Karpas-422 (cell line): ENCODE measurements around the gene SLC35B4. TPM values are rescaled to one million over a fixed set of nuclear protein-coding genes. Genes with fewer than 3 reads are reported as not detected.

Experiments used
- DNase-seq: peaks from one replicate; pipeline ENCODE4 v3.0.0-alpha.2; 2015
- H2AFZ ChIP-seq: fragments of 200-600 bp; sonication (generic); 2 replicates; pipeline ENCODE4 v1.6.1; 2014; ENCODE audit warnings: antibody characterized with exemption, low read length, mixed read lengths
- H3K27ac ChIP-seq: fragments of 200-600 bp; sonication (generic); 2 replicates; pipeline ENCODE4 v1.5.1; 2014; ENCODE audit warnings: mild to moderate bottlenecking, low read length, moderate library complexity
- H3K27me3 ChIP-seq: fragments of 200-600 bp; sonication (generic); 2 replicates; pipeline ENCODE4 v1.6.1; 2014; ENCODE audit warnings: low read length, mixed read lengths
- H3K36me3 ChIP-seq: fragments of 200-600 bp; sonication (generic); 2 replicates; pipeline ENCODE4 v1.6.1; 2014; ENCODE audit warnings: low read length, mixed read lengths; ENCODE audit not compliant: insufficient read depth
- H3K4me1 ChIP-seq: fragments of 200-600 bp; sonication (generic); 2 replicates; pipeline ENCODE4 v1.6.1; 2014; ENCODE audit warnings: mild to moderate bottlenecking, low read length, mixed read lengths
- H3K4me2 ChIP-seq: fragments of 200-600 bp; sonication (generic); 2 replicates; pipeline ENCODE4 v1.6.1; 2014; ENCODE audit warnings: low read length, low read depth, mild to moderate bottlenecking; ENCODE audit not compliant: poor library complexity, severe bottlenecking
- H3K4me3 ChIP-seq: fragments of 200-600 bp; sonication (generic); 2 replicates; pipeline ENCODE4 v1.5.1; 2014; ENCODE audit warnings: mild to moderate bottlenecking, antibody characterized with exemption, low read length, mixed read lengths
- H3K79me2 ChIP-seq: fragments of 200-600 bp; sonication (generic); 2 replicates; pipeline ENCODE4 v1.6.1; 2014; ENCODE audit warnings: mild to moderate bottlenecking, low read length, mixed read lengths
- H3K9ac ChIP-seq: fragments of 200-600 bp; sonication (generic); 2 replicates; pipeline ENCODE4 v1.6.0; 2014; ENCODE audit warnings: low read length
- H3K9me2 ChIP-seq: fragments of 200-600 bp; sonication (generic), shearing (Covaris generic); replicated peaks from 2 replicates; pipeline ENCODE4 v1.6.0; 2014; ENCODE audit warnings: mild to moderate bottlenecking, low read length, moderate library complexity; ENCODE audit not compliant: insufficient read depth
- H3K9me3 ChIP-seq: fragments of 300-700, 200-600 bp; sonication (generic); 2 replicates; pipeline ENCODE4 v1.6.1; 2014; ENCODE audit warnings: low read length, mixed read lengths
- H4K20me1 ChIP-seq: fragments of 200-600 bp; sonication (generic); 2 replicates; pipeline ENCODE4 v1.6.1; 2014; ENCODE audit warnings: mild to moderate bottlenecking, antibody characterized with exemption, low read length, low read depth; ENCODE audit not compliant: insufficient read depth
- total RNA-seq: library from RNA; depleted of rRNA; stranded (reverse); fragments of >200 nt; shearing (Covaris generic); gene quantifications from 2 replicates; pipeline ENCODE4 v1.2.3, GENCODE V29; 2014; ENCODE audit warnings: low replicate concordance

The SLC35B4 gene
- total RNA-seq, 1 experiment from 2014 or later: 15.7 TPM

DNA sequence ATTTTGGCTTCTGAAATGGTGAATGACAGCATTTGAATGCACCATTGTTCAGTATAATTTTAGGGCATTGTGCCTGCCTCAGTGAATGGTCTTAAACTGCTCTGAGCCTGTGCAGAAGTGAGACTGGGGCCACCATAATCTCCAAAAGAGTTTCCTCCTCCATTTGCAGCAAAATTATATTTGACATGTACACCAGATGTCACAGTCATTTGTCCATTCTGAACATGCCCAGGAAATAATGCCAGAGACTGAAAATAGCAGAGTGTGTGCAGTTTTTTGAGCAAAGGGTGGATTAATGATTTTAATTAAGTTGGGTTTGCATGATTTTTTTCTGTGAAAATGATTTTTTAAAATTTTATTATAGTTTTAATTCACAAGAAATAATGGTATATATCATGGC is 26.4 kb upstream of the SLC35B4 start:
- Histone ChIP-seq H3K36me3 (no peaks in the 10 kb centered on the region), H2AFZ (no peak overlapping the region), H3K9me3 (no peaks in the 10 kb centered on the region), H3K4me1 (no peaks in the 10 kb centered on the region), H3K9me2 (no peaks in the 10 kb centered on the region), H3K27ac (no peak overlapping the region), H4K20me1 (no peaks in the 10 kb centered on the region), H3K4me2 (no peak overlapping the region), H3K4me3 (no peak overlapping the region), H3K9ac (no peak overlapping the region), H3K27me3 (no peaks in the 10 kb centered on the region), H3K79me2 (no peaks in the 10 kb centered on the region)
- no peak for DNase-seq

DNA sequence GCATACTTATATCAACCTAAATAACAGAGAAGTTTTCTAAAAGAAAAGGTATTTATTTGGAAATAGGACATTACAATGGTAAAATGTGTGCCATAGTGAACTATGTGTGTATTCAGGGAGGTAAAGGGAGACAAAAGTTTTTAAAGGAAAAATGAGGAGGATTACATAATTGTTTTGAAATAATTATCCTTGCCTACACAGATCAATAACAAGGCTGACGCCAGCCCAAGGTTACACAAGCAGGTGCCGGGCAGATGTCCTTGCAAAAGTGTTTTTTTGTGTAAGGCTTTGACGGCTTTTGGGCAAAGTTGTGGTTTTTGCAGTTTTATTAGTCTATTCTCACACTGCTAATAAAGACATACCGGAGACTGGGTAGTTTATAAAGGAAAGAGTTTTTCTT is 22.7 kb upstream of the SLC35B4 start:
- no peak for DNase-seq
- H3K36me3 ChIP-seq: no peaks in the 10 kb centered on the region
- H3K4me3 ChIP-seq: no peak overlapping the region
- no peaks in the 10 kb centered on the region for H3K9me3 ChIP-seq
- no peak overlapping the region for H3K4me2 ChIP-seq
- no peaks in the 10 kb centered on the region for H3K79me2 ChIP-seq
- H3K27ac ChIP-seq: no peak overlapping the region
- H3K27me3 ChIP-seq: no peaks in the 10 kb centered on the region
- H3K9ac ChIP-seq: no peak overlapping the region
- no peaks in the 10 kb centered on the region for H4K20me1 ChIP-seq
- no peak overlapping the region for H2AFZ ChIP-seq
- H3K9me2 ChIP-seq: no peaks in the 10 kb centered on the region
- H3K4me1 ChIP-seq: no peaks in the 10 kb centered on the region

DNA sequence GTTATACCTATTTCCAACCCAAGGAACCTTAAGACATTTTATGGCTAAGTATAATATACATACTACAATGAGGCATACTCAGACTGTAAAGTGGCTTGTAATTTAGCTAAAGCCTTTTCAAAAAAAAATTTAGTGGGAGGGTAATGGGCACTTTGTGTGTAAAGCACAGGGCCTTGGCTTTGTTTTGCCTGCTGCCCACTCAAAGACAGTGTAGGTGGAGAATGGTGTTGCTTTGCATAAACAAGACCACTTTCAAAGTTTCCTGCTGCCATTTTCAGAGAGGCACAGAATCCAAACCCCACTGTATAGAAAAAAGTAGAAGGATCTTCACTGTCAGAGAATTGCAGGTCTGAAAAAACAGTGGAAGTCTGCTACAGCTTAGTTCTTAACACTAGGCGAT is 21.2 kb upstream of the SLC35B4 start:
- Histone ChIP-seq H3K4me1 (no peaks in the 10 kb centered on the region), H3K9me3 (no peaks in the 10 kb centered on the region), H3K4me2 (no peak overlapping the region), H3K27me3 (no peaks in the 10 kb centered on the region), H3K79me2 (no peaks in the 10 kb centered on the region), H3K9me2 (no peaks in the 10 kb centered on the region), H3K9ac (no peak overlapping the region), H2AFZ (no peak overlapping the region), H3K27ac (no peak overlapping the region), H3K36me3 (no peaks in the 10 kb centered on the region), H4K20me1 (no peaks in the 10 kb centered on the region), H3K4me3 (no peak overlapping the region)
- DNase-seq: no peak

DNA sequence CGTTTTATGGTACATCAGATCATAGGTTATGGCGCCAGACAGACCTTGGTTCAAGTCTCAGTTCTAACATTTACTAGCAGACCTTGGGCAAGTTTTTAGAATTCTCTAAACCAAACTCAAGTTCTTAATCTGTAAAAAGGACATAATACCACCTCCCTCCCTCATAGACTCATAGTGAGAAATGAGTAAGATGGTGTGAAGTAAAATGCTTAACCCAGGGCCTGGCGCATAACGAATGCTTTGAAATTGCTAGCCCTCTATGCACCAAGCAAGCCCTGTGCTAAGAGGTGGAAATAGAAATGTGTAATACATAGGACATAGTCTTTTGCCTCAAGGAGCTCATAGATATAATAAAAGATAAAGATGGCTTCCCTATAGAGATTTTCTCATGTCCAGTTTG is 17.7 kb upstream of the SLC35B4 start:
- Histone ChIP-seq H4K20me1 (no peaks in the 10 kb centered on the region), H3K36me3 (no peaks in the 10 kb centered on the region), H3K4me2 (no peak overlapping the region), H3K9me3 (no peaks in the 10 kb centered on the region), H3K79me2 (no peaks in the 10 kb centered on the region), H2AFZ (no peak overlapping the region), H3K9ac (no peak overlapping the region), H3K9me2 (no peaks in the 10 kb centered on the region), H3K4me3 (no peak overlapping the region), H3K27ac (no peak overlapping the region), H3K4me1 (no peaks in the 10 kb centered on the region), H3K27me3 (no peaks in the 10 kb centered on the region)
- no peak for DNase-seq

DNA sequence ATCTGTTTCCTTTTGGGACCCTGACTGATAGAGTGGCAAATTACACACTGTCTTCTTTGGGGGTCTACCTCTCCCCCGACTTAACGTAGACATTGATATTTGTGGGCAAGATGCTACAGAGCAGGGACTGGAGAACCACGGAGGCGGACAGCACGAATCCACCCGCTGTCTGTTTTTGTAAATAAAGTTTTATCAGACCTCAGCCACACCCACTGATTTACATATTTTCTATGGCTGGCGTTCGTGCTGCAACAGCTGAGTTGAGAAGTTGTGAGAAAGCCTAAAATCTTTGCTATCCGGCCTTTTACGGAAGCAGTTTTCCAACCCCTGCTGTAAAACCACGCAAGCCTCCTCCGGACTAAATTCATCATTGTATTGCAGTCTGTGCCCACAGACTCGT is 17.2 kb upstream of the SLC35B4 start:
- no peaks in the 10 kb centered on the region for H3K79me2 ChIP-seq
- no peak overlapping the region for H3K27ac ChIP-seq
- H2AFZ ChIP-seq: no peak overlapping the region
- no peaks in the 10 kb centered on the region for H3K36me3 ChIP-seq
- no peaks in the 10 kb centered on the region for H3K27me3 ChIP-seq
- no peaks in the 10 kb centered on the region for H3K9me2 ChIP-seq
- H3K9me3 ChIP-seq: no peaks in the 10 kb centered on the region
- H4K20me1 ChIP-seq: no peaks in the 10 kb centered on the region
- no peak overlapping the region for H3K4me2 ChIP-seq
- no peaks in the 10 kb centered on the region for H3K4me1 ChIP-seq
- no peak for DNase-seq
- no peak overlapping the region for H3K9ac ChIP-seq
- no peak overlapping the region for H3K4me3 ChIP-seq

DNA sequence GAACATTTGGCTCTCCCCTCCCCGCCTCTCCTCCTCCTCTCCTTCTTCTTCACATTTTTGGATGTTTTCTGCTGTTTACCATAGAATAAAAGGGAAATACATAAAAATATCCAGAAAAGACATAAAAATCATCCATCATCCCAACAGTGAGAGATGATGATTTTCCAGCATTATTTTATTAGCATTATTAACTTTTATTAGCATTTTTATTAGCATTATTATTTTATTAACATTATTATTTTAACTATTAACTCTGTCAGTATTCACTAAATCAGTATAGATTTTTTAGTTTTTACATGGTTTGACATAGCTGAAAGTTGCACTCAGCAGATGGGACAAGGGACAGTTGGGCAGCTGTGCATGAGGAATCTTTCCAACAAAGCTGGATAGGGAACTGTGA is 16.2 kb upstream of the SLC35B4 start:
- Histone ChIP-seq H3K4me3 (no peak overlapping the region), H3K27ac (no peak overlapping the region), H4K20me1 (no peaks in the 10 kb centered on the region), H3K36me3 (no peaks in the 10 kb centered on the region), H3K79me2 (no peaks in the 10 kb centered on the region), H3K4me1 (no peaks in the 10 kb centered on the region), H3K4me2 (no peak overlapping the region), H3K9me3 (no peaks in the 10 kb centered on the region), H3K9ac (no peak overlapping the region), H3K27me3 (no peaks in the 10 kb centered on the region), H2AFZ (no peak overlapping the region), H3K9me2 (no peaks in the 10 kb centered on the region)
- no peak for DNase-seq

DNA sequence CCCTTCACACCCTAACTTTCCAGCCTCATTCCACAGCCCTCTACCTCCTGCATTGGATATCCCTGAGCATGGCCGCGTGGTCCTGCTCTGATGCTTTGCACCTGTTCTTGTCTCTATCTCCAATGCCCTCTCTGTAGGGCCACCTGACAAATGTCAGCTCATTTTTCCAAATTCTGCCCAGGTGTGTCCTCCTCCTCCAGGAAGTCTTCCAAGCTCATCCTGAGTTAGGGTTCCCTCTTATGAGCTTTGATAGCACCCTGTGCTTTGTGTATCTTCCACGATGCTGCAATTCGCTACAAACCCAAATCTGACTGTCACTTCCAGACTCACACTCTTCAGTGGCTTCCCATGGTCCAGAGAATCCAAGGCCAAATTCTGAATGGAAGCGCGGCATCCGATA is 14.7 kb upstream of the SLC35B4 start:
- Histone ChIP-seq H3K36me3 (no peaks in the 10 kb centered on the region), H3K4me2 (no peak overlapping the region), H3K4me1 (no peaks in the 10 kb centered on the region), H3K9ac (no peak overlapping the region), H4K20me1 (no peaks in the 10 kb centered on the region), H3K4me3 (no peak overlapping the region), H3K27me3 (no peaks in the 10 kb centered on the region), H3K9me2 (no peaks in the 10 kb centered on the region), H3K27ac (no peak overlapping the region), H3K9me3 (no peaks in the 10 kb centered on the region), H2AFZ (no peak overlapping the region), H3K79me2 (no peaks in the 10 kb centered on the region)
- no peak for DNase-seq

DNA sequence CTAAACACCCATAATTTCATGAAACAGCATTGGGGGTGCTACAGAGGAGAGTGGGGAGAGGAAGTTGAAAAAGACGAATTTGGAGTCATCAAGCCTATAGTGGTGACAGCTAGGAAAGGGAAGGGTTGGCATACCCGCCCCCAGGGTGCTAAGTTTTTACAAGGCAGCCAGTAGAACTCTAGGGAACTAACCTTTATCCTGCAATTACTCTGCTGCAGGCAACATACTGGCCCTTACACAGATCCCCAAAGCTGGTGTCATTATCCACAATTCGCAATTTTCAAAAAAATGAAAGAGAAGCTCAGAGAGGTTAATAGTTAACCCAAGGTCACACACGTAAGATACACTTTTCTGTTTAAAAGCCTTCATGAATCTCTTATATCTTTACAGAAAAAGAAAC is 14.2 kb upstream of the SLC35B4 start:
- DNase-seq: no peak
- Histone ChIP-seq H3K9me3 (no peaks in the 10 kb centered on the region), H3K27me3 (no peaks in the 10 kb centered on the region), H3K4me3 (no peak overlapping the region), H3K79me2 (no peaks in the 10 kb centered on the region), H3K4me2 (no peak overlapping the region), H3K9me2 (no peaks in the 10 kb centered on the region), H3K27ac (no peak overlapping the region), H3K4me1 (no peaks in the 10 kb centered on the region), H3K9ac (no peak overlapping the region), H2AFZ (no peak overlapping the region), H4K20me1 (no peaks in the 10 kb centered on the region), H3K36me3 (no peaks in the 10 kb centered on the region)
